Mononuclear cell (primary cell): ENCODE results near the gene ATR. TPM values are rescaled to one million over a fixed set of nuclear protein-coding genes. Genes with fewer than 3 reads are reported as not detected.
"Not testable (repeated sequence)": the region's sequence is repeated elsewhere in the genome, so short reads cannot be mapped to it uniquely, and the experiment has no call there.

ENCODE experiments used
- H3K27me3 ChIP-seq: 2 replicates; pipeline ENCODE4 v1.6.0; 2011; ENCODE audit warnings: low read length, control low read depth; ENCODE audit not compliant: insufficient read depth
- H3K4me1 ChIP-seq: 2 replicates; pipeline ENCODE4 v1.5.1; 2011; ENCODE audit warnings: mild to moderate bottlenecking, low read length, control low read depth; ENCODE audit not compliant: insufficient read depth
- H3K4me3 ChIP-seq: 2 replicates; pipeline ENCODE4 v1.5.1; 2011; ENCODE audit warnings: mild to moderate bottlenecking, low read length, moderate library complexity
- H3K9me3 ChIP-seq: 2 replicates; pipeline ENCODE4 v1.5.1; 2011; ENCODE audit warnings: low read depth, mild to moderate bottlenecking, control low read depth, low read length
- total RNA-seq: library from RNA; depleted of rRNA; stranded (reverse); fragments of >200 nt; gene quantifications from one replicate; pipeline ENCODE4 v1.2.3, GENCODE V29; 2012

ATR gene
- total RNA-seq, 1 donor, result 44.2 TPM

- no peaks in the 10 kb centered on the region for H3K27me3 ChIP-seq
- no peak overlapping the region for H3K4me3 ChIP-seq
- no peaks in the 10 kb centered on the region for H3K4me1 ChIP-seq
- no peaks in the 10 kb centered on the region for H3K9me3 ChIP-seq
Measured at GRCh38 chr3:142429582-142429981, 149.0 kb downstream of the ATR start.

DNA sequence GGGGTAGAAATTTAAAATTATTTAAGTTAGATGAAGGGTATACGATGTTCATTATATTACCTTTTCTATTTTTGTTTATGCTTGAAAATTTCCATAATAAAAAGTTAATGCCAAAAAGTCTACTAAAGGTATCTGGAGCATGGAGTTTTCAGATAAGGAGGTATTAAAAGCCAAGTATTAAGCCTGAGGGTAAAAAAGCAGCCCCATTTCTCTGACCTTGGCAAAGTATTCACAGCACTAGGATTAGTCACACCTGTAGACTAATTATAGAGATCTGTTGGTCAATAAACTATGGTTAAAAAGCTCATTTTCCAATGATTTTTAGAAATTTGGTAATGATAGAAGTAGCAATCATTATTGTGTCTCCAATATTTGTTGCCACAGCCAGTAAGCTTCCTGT is 153.8 kb downstream of the ATR start:
- no peak overlapping the region for H3K4me3 ChIP-seq
- no peaks in the 10 kb centered on the region for H3K9me3 ChIP-seq
- no peaks in the 10 kb centered on the region for H3K4me1 ChIP-seq
- H3K27me3 ChIP-seq, result no peaks in the 10 kb centered on the region

GRCh38 chr3:142418926-142419592 is 159.5 kb downstream of the ATR start:
- no peaks in the 10 kb centered on the region for H3K27me3 ChIP-seq
- no peaks in the 10 kb centered on the region for H3K4me1 ChIP-seq
- H3K9me3 ChIP-seq, result no peaks in the 10 kb centered on the region
- no peak overlapping the region for H3K4me3 ChIP-seq

DNA sequence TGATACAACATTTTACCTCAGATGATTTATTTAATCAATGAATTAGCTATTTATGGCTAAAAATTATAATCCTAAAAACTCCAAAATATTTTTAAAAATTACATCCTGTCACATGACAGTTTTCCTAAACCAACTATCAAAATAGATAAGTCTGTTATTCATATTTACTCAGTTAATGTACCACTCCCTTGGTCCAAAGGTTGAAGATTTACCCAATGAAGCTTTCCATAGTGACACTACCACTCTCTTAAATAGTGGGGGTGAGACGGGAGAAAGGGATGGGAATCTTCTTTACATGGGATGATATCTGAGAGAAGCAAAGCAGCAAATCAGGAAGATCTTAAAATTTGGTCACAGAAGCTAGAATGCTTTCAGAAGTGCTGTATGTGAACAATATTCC is 161.2 kb downstream of the ATR start:
- Histone ChIP-seq H3K4me1 (no peaks in the 10 kb centered on the region), H3K9me3 (no peaks in the 10 kb centered on the region), H3K27me3 (no peaks in the 10 kb centered on the region), H3K4me3 (no peak overlapping the region)

DNA sequence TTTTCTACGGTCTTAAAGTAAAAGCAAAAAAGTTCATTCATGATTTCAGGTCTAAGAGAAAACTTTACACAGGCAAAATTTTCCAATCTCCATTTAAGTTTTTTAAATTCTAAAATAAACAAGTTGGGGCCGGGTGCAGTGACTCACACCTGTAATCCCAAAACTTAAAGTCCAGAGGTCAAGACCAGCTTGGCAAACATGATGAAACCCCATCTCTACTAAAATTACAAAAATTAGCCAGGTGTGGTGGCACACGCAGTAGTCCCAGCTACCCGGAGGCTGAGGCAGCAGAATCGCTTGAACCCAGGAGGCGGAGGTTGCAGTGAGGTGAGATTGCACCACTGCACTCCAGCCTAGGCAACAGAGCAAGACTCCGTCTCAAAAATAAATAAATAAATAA is 178.0 kb downstream of the ATR start:
- H3K4me1 ChIP-seq, H3K4me3 ChIP-seq, H3K9me3 ChIP-seq, H3K27me3 ChIP-seq: not testable (repeated sequence)

Other genes with a start within 250 kb of the ATR start
- gene XRN1, start 130.7 kb downstream of the ATR start, total RNA-seq, result 164 TPM
- gene PLS1, start 17.7 kb upstream of the ATR start, total RNA-seq, result 1.2 TPM
- 5.1 TPM for gene TRPC1, start 145.3 kb upstream of the ATR start, total RNA-seq